Measurements from ENCODE around the gene ARFGEF3. TPM values are rescaled to one million over a fixed set of nuclear protein-coding genes. Genes with fewer than 3 reads are reported as not detected.

The ARFGEF3 gene
- total RNA-seq, 1 experiment from 2014 or later, result 20.1 TPM

DNA sequence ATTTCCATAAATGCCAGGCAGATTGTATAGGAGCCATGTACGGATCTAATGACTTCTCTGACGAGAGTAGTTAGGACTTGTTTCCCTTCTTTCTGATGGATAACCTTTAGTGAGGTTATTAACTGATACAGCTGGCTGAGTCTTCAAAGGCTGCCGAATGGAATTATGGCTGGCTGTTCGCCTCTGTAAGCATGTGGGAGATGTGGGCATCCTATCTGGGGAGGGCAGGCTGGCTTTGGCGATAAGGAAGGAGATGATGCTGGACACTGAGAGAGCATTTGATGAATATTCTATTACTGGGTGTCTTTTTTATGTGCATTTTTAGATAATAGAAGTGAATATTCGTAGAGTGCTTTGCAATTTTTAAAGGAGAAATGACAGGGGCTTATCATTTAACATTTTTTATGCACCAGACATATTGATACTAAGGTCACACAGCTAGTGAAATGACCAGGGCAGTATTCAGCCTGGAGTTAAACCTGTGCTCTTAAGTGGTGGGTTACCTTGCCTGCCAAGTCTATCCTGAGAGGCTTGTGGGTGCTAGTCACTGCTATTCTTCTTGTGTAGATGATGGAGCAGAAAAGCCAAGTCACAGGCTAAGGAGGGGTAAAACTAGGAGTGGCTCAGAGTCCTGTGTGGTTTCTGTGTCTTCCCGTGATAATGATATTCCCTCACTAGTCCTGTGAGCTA is 53.5 kb downstream of the ARFGEF3 start:
- Mint-ChIP-seq H3K36me3 (no peaks in the 10 kb centered on the region), H3K4me1 (no peaks in the 10 kb centered on the region), H3K9me3 (no peaks in the 10 kb centered on the region), H3K4me3 (no peak overlapping the region), H3K27me3 (ENCODE audit: low read depth) (no peaks in the 10 kb centered on the region), H3K27ac (no peak overlapping the region; the same call in 1 of the 2 replicates)
- ATAC-seq (no peak), DNase-seq (ENCODE audit: low spot score) (no peak)
- TF ChIP-seq, protein P1, sequence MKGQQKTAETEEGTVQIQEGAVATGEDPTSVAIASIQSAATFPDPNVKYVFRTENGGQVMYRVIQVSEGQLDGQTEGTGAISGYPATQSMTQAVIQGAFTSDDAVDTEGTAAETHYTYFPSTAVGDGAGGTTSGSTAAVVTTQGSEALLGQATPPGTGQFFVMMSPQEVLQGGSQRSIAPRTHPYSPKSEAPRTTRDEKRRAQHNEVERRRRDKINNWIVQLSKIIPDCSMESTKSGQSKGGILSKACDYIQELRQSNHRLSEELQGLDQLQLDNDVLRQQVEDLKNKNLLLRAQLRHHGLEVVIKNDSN (CRISPR knock-in tag; IDR thresholded peaks at IDR 0.05), result no peak
- TF ChIP-seq RORB (CRISPR knock-in tag; IDR thresholded peaks at IDR 0.05) (no peak), ZNF263 (CRISPR knock-in tag; IDR thresholded peaks at IDR 0.05; ENCODE audit: low read depth) (no peak), EMX1 (CRISPR knock-in tag; IDR thresholded peaks at IDR 0.05) (no peak), ZNF121 (CRISPR knock-in tag; IDR thresholded peaks at IDR 0.05) (no peak), KAT7 (CRISPR knock-in tag; IDR thresholded peaks at IDR 0.05; ENCODE audit: borderline replicate concordance) (no peak), ZNF219 (CRISPR knock-in tag; IDR thresholded peaks at IDR 0.05; ENCODE audit: borderline replicate concordance) (no peak), NR2C2 (CRISPR knock-in tag; IDR thresholded peaks at IDR 0.05) (no peak), ATF1 (CRISPR knock-in tag; IDR thresholded peaks at IDR 0.05) (no peak), GABPB1 (CRISPR knock-in tag; IDR thresholded peaks at IDR 0.05) (no peak), JAZF1 (CRISPR knock-in tag; IDR thresholded peaks at IDR 0.05) (no peak)
- TF ChIP-seq, protein P2, sequence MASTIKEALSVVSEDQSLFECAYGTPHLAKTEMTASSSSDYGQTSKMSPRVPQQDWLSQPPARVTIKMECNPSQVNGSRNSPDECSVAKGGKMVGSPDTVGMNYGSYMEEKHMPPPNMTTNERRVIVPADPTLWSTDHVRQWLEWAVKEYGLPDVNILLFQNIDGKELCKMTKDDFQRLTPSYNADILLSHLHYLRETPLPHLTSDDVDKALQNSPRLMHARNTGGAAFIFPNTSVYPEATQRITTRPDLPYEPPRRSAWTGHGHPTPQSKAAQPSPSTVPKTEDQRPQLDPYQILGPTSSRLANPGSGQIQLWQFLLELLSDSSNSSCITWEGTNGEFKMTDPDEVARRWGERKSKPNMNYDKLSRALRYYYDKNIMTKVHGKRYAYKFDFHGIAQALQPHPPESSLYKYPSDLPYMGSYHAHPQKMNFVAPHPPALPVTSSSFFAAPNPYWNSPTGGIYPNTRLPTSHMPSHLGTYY (CRISPR knock-in tag; IDR thresholded peaks at IDR 0.05), result no peak
- TF ChIP-seq, protein P3, sequence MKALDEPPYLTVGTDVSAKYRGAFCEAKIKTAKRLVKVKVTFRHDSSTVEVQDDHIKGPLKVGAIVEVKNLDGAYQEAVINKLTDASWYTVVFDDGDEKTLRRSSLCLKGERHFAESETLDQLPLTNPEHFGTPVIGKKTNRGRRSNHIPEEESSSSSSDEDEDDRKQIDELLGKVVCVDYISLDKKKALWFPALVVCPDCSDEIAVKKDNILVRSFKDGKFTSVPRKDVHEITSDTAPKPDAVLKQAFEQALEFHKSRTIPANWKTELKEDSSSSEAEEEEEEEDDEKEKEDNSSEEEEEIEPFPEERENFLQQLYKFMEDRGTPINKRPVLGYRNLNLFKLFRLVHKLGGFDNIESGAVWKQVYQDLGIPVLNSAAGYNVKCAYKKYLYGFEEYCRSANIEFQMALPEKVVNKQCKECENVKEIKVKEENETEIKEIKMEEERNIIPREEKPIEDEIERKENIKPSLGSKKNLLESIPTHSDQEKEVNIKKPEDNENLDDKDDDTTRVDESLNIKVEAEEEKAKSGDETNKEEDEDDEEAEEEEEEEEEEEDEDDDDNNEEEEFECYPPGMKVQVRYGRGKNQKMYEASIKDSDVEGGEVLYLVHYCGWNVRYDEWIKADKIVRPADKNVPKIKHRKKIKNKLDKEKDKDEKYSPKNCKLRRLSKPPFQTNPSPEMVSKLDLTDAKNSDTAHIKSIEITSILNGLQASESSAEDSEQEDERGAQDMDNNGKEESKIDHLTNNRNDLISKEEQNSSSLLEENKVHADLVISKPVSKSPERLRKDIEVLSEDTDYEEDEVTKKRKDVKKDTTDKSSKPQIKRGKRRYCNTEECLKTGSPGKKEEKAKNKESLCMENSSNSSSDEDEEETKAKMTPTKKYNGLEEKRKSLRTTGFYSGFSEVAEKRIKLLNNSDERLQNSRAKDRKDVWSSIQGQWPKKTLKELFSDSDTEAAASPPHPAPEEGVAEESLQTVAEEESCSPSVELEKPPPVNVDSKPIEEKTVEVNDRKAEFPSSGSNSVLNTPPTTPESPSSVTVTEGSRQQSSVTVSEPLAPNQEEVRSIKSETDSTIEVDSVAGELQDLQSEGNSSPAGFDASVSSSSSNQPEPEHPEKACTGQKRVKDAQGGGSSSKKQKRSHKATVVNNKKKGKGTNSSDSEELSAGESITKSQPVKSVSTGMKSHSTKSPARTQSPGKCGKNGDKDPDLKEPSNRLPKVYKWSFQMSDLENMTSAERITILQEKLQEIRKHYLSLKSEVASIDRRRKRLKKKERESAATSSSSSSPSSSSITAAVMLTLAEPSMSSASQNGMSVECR (CRISPR knock-in tag; IDR thresholded peaks at IDR 0.05; ENCODE audit: borderline replicate concordance), result no peak
- TF ChIP-seq, protein P4, sequence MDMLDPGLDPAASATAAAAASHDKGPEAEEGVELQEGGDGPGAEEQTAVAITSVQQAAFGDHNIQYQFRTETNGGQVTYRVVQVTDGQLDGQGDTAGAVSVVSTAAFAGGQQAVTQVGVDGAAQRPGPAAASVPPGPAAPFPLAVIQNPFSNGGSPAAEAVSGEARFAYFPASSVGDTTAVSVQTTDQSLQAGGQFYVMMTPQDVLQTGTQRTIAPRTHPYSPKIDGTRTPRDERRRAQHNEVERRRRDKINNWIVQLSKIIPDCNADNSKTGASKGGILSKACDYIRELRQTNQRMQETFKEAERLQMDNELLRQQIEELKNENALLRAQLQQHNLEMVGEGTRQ (CRISPR knock-in tag; IDR thresholded peaks at IDR 0.05), result no peak
- TF ChIP-seq, protein P5, sequence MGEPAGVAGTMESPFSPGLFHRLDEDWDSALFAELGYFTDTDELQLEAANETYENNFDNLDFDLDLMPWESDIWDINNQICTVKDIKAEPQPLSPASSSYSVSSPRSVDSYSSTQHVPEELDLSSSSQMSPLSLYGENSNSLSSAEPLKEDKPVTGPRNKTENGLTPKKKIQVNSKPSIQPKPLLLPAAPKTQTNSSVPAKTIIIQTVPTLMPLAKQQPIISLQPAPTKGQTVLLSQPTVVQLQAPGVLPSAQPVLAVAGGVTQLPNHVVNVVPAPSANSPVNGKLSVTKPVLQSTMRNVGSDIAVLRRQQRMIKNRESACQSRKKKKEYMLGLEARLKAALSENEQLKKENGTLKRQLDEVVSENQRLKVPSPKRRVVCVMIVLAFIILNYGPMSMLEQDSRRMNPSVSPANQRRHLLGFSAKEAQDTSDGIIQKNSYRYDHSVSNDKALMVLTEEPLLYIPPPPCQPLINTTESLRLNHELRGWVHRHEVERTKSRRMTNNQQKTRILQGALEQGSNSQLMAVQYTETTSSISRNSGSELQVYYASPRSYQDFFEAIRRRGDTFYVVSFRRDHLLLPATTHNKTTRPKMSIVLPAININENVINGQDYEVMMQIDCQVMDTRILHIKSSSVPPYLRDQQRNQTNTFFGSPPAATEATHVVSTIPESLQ (CRISPR knock-in tag; IDR thresholded peaks at IDR 0.05), result no peak
- TF ChIP-seq, protein P6, sequence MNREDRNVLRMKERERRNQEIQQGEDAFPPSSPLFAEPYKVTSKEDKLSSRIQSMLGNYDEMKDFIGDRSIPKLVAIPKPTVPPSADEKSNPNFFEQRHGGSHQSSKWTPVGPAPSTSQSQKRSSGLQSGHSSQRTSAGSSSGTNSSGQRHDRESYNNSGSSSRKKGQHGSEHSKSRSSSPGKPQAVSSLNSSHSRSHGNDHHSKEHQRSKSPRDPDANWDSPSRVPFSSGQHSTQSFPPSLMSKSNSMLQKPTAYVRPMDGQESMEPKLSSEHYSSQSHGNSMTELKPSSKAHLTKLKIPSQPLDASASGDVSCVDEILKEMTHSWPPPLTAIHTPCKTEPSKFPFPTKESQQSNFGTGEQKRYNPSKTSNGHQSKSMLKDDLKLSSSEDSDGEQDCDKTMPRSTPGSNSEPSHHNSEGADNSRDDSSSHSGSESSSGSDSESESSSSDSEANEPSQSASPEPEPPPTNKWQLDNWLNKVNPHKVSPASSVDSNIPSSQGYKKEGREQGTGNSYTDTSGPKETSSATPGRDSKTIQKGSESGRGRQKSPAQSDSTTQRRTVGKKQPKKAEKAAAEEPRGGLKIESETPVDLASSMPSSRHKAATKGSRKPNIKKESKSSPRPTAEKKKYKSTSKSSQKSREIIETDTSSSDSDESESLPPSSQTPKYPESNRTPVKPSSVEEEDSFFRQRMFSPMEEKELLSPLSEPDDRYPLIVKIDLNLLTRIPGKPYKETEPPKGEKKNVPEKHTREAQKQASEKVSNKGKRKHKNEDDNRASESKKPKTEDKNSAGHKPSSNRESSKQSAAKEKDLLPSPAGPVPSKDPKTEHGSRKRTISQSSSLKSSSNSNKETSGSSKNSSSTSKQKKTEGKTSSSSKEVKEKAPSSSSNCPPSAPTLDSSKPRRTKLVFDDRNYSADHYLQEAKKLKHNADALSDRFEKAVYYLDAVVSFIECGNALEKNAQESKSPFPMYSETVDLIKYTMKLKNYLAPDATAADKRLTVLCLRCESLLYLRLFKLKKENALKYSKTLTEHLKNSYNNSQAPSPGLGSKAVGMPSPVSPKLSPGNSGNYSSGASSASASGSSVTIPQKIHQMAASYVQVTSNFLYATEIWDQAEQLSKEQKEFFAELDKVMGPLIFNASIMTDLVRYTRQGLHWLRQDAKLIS (CRISPR knock-in tag; IDR thresholded peaks at IDR 0.05; ENCODE audit: borderline replicate concordance), result no peak
- CTCF ChIA-PET, result no interaction called here
- POLR2A ChIA-PET, result no interaction called here
